ENCODE measurements around the gene MCM10. TPM values are rescaled to one million over a fixed set of nuclear protein-coding genes. Genes with fewer than 3 reads are reported as not detected.
"Not testable (repeated sequence)": the region's sequence is repeated elsewhere in the genome, so short reads cannot be mapped to it uniquely, and the experiment has no call there.

MCM10 gene
- total RNA-seq, 1 donor from 2014 or later: 16.2 TPM

DNA sequence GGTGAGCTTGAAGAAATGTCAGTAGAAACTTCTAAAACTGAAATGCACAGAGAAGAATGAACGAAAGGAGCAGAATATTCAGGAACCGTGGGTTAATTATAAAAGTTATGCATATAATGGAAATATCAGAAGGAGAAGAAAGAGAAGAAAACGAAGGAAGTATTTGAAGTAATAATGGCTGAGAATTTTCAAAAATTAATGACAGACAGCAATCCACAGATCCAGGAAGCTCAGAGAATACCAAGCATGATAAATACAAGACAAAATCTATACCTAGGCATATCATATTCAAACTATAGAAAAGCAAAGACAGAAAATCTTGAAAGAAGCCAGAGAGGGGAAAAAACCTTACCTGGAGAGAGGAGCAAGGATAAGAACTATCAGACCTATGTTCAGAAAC is 16.5 kb upstream of the MCM10 start:
- no peak for DNase-seq (ENCODE audit: low read depth)
- TF ChIP-seq, protein P1, sequence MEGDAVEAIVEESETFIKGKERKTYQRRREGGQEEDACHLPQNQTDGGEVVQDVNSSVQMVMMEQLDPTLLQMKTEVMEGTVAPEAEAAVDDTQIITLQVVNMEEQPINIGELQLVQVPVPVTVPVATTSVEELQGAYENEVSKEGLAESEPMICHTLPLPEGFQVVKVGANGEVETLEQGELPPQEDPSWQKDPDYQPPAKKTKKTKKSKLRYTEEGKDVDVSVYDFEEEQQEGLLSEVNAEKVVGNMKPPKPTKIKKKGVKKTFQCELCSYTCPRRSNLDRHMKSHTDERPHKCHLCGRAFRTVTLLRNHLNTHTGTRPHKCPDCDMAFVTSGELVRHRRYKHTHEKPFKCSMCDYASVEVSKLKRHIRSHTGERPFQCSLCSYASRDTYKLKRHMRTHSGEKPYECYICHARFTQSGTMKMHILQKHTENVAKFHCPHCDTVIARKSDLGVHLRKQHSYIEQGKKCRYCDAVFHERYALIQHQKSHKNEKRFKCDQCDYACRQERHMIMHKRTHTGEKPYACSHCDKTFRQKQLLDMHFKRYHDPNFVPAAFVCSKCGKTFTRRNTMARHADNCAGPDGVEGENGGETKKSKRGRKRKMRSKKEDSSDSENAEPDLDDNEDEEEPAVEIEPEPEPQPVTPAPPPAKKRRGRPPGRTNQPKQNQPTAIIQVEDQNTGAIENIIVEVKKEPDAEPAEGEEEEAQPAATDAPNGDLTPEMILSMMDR (conservative IDR thresholded peaks at IDR 0.05; ENCODE audit: low read depth, low read length): no peak
- H3K4me3 ChIP-seq (ENCODE audit: low read depth, low read length): no peak overlapping the region

DNA sequence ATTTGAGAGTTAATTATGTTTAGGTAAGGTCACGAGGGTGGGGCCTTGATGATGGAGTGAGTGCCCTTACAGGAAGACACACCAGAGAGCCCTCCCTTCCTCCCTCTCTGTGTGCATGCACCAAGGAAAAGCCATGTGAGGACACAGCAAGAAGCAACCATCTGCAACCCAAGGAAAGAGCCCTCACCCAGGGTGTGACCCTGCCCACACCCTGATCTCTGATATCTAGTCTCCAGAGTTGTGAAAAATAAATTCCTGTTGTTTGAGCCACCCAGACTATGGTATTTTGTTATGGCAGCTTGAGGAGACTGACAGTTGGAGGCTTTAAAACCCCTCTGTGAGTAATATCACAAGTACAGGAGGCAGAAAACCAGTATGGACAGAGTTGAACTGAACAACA is 15.0 kb upstream of the MCM10 start:
- DNase-seq (ENCODE audit: low read depth): no peak
- TF ChIP-seq, protein P1 (conservative IDR thresholded peaks at IDR 0.05; ENCODE audit: low read depth, low read length): no peak
- H3K4me3 ChIP-seq (ENCODE audit: low read depth, low read length): no peak overlapping the region

DNA sequence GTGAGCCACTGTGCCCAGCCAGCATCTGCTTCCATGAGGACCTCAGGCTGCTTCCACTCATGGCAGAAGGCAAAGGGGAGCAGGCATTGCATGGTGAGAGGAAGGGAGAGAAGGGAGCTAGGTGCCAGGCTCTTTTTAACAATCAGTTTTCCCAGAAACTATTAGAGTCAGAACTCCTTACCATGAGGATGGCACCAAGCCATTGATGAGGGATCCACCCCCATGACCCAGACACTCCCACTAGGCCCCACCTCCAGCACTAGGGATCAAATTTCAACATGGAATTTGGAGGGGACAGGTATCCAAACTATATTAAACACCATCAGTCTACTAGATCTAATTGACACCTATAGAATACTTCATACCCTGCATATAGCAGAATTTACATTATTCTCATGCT is 14.2 kb upstream of the MCM10 start:
- TF ChIP-seq, protein P1 (conservative IDR thresholded peaks at IDR 0.05; ENCODE audit: low read depth, low read length): no peak
- no peak for DNase-seq (ENCODE audit: low read depth)
- H3K4me3 ChIP-seq (ENCODE audit: low read depth, low read length): no peak overlapping the region

DNA sequence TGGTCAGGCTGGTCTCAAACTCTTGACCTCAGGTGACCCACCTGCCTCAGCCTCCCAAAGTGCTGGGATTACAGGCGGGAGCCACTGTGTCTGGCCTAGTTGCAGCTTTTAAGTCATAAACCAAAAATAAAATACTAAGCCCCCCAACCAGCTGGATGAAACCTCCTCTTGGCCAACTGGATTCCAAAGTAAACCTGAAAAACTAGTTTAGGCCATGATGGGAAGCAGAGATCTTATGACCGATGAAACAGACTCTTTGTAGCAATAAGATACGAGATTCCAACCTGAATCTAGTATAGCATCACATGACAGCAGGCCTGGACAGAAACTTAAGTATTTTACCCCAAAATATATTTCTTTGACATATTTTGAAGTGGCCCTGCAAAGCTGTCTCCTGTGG is 9.1 kb upstream of the MCM10 start:
- TF ChIP-seq, protein P1 (conservative IDR thresholded peaks at IDR 0.05; ENCODE audit: low read depth, low read length): no peak
- H3K4me3 ChIP-seq (ENCODE audit: low read depth, low read length): no peak overlapping the region
- DNase-seq (ENCODE audit: low read depth): no peak

DNA sequence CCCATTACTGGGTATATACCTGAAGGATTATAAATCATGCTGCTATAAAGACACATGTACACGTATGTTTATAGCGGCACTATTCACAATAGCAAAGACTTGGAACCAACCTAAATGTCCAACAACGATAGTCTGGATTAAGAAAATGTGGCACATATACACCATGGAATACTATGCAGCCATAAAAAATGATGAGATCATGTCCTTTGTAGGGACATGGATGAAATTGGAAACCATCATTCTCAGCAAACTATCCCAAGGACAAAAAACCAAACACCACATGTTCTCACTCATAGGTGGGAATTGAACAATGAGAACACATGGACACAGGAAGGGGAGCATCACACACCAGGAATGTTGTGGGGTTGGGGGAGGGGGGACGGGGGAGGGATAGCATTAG is 5.5 kb upstream of the MCM10 start:
- DNase-seq (ENCODE audit: low read depth): not testable (repeated sequence)

DNA sequence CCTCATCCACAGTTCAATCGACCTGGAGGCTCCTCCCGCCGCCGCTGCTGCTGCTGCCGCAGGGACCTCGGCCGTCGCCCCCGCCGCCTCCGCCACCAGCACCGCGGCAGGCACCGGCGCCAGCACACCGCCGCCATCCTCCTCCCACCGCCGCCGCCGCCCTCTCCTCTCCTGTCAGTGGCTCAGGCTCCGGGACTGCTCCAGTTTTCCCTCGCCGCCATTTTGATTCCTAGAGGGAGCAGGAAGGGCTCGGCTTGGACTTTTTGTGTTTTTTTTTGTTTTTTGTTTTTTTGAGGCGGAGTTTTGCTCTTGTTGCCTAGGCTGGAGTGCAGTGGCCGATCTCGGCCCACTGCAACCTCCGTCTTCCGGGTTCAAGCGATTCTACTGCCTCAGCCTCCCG is 3.0 kb upstream of the MCM10 start:
- no peak for DNase-seq (ENCODE audit: low read depth)
- TF ChIP-seq, protein P1 (conservative IDR thresholded peaks at IDR 0.05; ENCODE audit: low read depth, low read length): no peak
- peak overlapping the region; percentile 24 for H3K4me3 ChIP-seq (ENCODE audit: low read depth, low read length)

More for the DNA sequence above, 5.5 kb upstream of the MCM10 start:
- H3K4me3 ChIP-seq (ENCODE audit: low read depth, low read length): not testable (repeated sequence)

DNA sequence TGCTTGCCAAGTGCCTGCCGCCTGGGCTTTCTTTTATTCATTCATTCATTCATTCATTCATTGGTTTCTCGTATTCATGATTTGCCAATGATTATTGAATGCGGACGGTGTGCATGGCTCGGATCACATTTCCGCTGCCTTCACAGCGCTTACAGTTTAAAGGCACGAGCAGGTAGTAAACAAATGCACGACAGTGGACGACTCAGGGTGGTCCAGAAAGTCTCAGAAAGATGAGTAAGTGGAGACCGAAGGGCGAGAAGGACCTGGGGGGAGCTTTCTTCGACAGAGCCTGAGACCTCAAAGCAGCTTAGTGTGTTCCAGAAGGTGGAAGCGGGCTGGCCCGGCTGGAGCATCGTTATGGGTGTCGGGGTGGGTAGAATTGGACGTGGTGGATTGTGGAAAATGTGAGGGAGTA is 506 bp downstream of the MCM10 start:
- H3K4me3 ChIP-seq (ENCODE audit: low read depth, low read length): peak overlapping the region; percentile 80
- TF ChIP-seq, protein P1 (conservative IDR thresholded peaks at IDR 0.05; ENCODE audit: low read depth, low read length): no peak
- no peak for DNase-seq (ENCODE audit: low read depth)

DNA sequence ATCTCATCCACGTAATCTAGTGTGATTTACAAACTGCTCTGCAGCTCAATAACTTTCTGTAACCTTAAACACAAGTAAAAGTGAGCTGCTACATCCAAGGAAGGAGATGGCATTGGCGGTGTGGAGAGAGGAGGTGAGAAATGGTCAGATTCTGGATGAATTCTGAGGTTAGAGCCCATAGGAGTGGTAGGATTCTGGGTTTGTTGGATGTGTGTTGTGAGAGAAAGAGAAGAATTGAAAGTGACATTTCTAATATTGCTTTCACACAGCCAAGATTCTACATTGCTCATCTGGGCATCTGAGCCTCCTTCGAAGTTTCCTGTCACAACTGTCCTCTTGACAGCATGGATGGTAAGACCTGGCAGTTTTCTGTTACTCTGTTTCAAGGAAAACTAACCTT is 2.5 kb downstream of the MCM10 start:
- DNase-seq (ENCODE audit: low read depth): no peak
- no peak overlapping the region for H3K4me3 ChIP-seq (ENCODE audit: low read depth, low read length)
- TF ChIP-seq, protein P1 (conservative IDR thresholded peaks at IDR 0.05; ENCODE audit: low read depth, low read length): no peak

Measured in epithelial cell of proximal tubule (primary cell).